RWPE2 (cell line): ENCODE data around the gene IQGAP2.

ENCODE experiments used
- ATAC-seq: fragments of 200-7000 bp; cut with Tn5 transposase; 3 replicates; pipeline ENCODE4 v1.9.1; 2021; ENCODE audit warnings: low read depth
- DNase-seq: peaks from one replicate; pipeline ENCODE4 v3.0.0-alpha.2; 2020; ENCODE audit warnings: low spot score
- H3K27ac ChIP-seq: fragments of 450-650 bp; 2 replicates; pipeline ENCODE4 v1.5.1; 2017; ENCODE audit warnings: mild to moderate bottlenecking; ENCODE audit not compliant: poor library complexity, severe bottlenecking
- H3K27me3 ChIP-seq: fragments of 250-450 bp; sonication (Bioruptor Pico); 2 replicates; pipeline ENCODE4 v1.5.1; 2021; ENCODE audit warnings: mild to moderate bottlenecking, moderate library complexity; ENCODE audit not compliant: insufficient read depth, poor library complexity, severe bottlenecking
- H3K36me3 ChIP-seq: fragments of 250-450 bp; sonication (Bioruptor Pico); 2 replicates; pipeline ENCODE4 v1.5.1; 2020; ENCODE audit warnings: low read depth, mild to moderate bottlenecking, moderate library complexity
- H3K4me1 ChIP-seq: fragments of 250-450 bp; sonication (Bioruptor Pico); 2 replicates; pipeline ENCODE4 v1.5.1; 2021; ENCODE audit warnings: mild to moderate bottlenecking, moderate library complexity; ENCODE audit not compliant: insufficient read depth, poor library complexity, severe bottlenecking
- H3K4me3 ChIP-seq: fragments of 250-450 bp; sonication (Bioruptor Pico); 2 replicates; pipeline ENCODE4 v1.5.1; 2021; ENCODE audit warnings: mild to moderate bottlenecking, moderate library complexity; ENCODE audit not compliant: severe bottlenecking
- H3K9me3 ChIP-seq: fragments of 250-450 bp; sonication (Bioruptor Pico); 2 replicates; pipeline ENCODE4 v1.5.1; 2021; ENCODE audit warnings: mild to moderate bottlenecking, moderate library complexity; ENCODE audit not compliant: severe bottlenecking
- TF ChIP-seq, protein P1 (sequence below): fragments of 450-650 bp; IDR thresholded peaks from one replicate; pipeline ENCODE4 v1.5.1; 2017; ENCODE audit warnings: mild to moderate bottlenecking, moderate library complexity; ENCODE audit not compliant: poor library complexity, severe bottlenecking

The IQGAP2 gene, protein sequence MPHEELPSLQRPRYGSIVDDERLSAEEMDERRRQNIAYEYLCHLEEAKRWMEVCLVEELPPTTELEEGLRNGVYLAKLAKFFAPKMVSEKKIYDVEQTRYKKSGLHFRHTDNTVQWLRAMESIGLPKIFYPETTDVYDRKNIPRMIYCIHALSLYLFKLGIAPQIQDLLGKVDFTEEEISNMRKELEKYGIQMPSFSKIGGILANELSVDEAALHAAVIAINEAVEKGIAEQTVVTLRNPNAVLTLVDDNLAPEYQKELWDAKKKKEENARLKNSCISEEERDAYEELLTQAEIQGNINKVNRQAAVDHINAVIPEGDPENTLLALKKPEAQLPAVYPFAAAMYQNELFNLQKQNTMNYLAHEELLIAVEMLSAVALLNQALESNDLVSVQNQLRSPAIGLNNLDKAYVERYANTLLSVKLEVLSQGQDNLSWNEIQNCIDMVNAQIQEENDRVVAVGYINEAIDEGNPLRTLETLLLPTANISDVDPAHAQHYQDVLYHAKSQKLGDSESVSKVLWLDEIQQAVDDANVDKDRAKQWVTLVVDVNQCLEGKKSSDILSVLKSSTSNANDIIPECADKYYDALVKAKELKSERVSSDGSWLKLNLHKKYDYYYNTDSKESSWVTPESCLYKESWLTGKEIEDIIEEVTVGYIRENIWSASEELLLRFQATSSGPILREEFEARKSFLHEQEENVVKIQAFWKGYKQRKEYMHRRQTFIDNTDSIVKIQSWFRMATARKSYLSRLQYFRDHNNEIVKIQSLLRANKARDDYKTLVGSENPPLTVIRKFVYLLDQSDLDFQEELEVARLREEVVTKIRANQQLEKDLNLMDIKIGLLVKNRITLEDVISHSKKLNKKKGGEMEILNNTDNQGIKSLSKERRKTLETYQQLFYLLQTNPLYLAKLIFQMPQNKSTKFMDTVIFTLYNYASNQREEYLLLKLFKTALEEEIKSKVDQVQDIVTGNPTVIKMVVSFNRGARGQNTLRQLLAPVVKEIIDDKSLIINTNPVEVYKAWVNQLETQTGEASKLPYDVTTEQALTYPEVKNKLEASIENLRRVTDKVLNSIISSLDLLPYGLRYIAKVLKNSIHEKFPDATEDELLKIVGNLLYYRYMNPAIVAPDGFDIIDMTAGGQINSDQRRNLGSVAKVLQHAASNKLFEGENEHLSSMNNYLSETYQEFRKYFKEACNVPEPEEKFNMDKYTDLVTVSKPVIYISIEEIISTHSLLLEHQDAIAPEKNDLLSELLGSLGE (N-terminal part only)

DNA sequence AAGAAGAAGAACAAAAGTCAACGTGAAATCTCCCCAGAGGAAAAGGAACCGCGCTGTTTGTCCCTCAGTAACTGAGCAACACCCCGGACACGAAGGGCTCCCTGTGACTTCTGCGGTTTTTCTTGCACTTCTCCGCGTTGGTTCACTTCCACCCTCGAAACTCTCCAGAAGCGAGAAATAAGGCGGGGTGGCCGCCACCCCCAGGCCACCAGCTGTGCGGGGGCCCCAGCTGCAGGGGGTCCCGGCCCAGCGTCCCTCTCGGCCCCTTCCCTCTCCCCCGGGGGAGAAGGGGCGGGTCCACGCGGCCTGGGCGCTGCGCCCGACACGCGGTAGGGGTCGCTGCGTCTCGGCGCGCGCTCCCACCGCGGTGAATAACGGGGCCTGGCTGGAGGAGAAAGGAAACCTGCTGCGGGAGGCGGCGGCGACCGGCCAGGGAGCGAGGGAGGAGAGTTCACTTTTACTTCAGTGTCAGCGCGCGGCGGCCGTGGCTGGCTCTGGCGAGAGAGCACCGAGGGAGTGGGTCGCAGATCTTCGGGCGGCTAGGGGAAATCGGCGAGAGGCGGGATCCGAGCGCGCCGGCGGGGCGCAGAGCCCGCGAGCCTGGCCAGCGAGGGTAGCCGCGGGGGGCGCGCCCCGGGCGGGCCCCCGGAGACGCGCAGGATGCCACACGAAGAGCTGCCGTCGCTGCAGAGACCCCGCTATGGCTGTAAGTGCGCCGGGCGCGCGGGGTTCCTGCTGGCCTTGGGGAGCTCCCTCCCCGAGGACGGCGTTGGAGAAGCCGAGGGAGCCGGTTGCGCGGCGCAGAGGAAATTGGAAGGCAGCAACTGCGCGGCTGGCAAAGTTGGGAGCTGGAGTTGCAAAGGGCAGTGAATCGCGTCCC is at the start of gene IQGAP2:
Gene IQGAP2 (plus strand): TSS at position 400 of the 880 bp plus-strand sequence. CDS start 261 bp downstream, at position 661.
- Histone ChIP-seq H3K27me3 (peaks cover 29% of the 10 kb centered on the region), H3K4me1 (no peaks in the 10 kb centered on the region), H3K27ac (no peak within 1 kb of the TSS), H3K9me3 (no peaks in the 10 kb centered on the region), H3K4me3 (peak within 1 kb of the TSS; percentile 46), H3K36me3 (no peaks in the 10 kb centered on the region)
- ATAC-seq (peak; percentile 74), DNase-seq (no peak)
- TF ChIP-seq, protein P1, sequence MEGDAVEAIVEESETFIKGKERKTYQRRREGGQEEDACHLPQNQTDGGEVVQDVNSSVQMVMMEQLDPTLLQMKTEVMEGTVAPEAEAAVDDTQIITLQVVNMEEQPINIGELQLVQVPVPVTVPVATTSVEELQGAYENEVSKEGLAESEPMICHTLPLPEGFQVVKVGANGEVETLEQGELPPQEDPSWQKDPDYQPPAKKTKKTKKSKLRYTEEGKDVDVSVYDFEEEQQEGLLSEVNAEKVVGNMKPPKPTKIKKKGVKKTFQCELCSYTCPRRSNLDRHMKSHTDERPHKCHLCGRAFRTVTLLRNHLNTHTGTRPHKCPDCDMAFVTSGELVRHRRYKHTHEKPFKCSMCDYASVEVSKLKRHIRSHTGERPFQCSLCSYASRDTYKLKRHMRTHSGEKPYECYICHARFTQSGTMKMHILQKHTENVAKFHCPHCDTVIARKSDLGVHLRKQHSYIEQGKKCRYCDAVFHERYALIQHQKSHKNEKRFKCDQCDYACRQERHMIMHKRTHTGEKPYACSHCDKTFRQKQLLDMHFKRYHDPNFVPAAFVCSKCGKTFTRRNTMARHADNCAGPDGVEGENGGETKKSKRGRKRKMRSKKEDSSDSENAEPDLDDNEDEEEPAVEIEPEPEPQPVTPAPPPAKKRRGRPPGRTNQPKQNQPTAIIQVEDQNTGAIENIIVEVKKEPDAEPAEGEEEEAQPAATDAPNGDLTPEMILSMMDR: peak; percentile 93

DNA sequence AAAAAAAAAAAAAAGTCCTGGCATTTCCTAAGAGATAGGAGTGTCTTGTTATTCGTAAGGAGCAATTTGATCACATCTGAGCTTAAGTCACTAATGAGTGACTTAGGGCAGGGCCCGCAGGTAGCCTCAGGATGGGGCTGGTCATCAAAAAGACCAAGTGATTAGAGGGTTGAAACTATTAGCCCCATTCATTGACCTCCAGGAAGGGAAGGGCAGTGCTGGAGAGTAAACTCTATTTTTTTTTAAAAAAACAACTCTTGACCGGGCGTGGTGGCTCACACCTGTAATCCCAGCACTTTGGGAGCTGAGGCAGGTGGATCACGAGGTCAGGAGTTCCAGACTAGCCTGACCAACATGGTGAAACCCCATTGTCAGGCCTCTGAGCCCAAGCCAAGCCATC is 46.2 kb upstream of the IQGAP2 start:
- Histone ChIP-seq H3K27ac (no peak overlapping the region), H3K4me1 (no peaks in the 10 kb centered on the region), H3K9me3 (no peaks in the 10 kb centered on the region), H3K36me3 (no peaks in the 10 kb centered on the region), H3K4me3 (no peak overlapping the region), H3K27me3 (no peaks in the 10 kb centered on the region)
- TF ChIP-seq, protein P1: no peak
- no peak for ATAC-seq
- DNase-seq: no peak

DNA sequence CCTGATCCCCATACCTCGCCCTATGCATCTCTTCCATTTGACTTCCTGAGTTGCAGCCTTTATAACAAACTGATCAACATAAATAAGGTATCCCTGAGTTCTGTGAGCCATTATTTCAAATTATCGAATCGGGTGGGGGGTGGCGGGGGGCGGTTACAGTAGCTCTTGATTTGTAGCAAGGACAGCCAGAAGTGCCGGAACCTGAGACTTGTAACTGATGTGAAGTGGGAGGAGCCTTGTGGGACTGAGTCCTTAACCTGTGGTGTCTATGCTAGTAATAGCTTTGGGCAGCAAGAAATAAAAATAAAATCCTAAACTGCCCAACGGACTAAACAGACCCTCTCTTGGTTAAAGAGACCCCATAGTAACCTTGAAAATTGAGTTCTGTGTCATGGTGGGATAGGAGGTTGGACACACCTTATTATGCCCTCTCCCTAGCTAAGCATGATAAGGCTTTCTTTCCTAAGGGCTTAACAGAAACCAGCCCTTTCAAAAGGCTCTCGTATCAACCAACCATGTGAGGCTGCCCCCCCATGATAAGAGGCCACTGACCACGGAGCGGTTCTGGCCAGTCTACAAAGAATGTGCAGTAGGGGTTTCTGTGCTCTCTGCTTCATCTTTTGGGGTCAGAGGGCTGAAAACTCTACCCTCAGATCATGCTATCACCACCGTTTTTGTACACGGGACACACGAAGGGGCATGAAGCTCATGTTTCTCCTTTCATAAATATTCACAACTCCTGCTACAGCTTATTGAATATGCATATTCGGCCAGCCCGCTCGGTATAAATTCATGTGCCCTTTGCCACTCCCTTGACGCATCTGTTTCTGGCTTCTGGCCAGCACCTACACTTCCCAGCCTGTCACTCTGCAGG is 39.5 kb upstream of the IQGAP2 start:
- Histone ChIP-seq H3K9me3 (no peaks in the 10 kb centered on the region), H3K36me3 (no peaks in the 10 kb centered on the region), H3K4me1 (no peaks in the 10 kb centered on the region), H3K27ac (no peak overlapping the region), H3K4me3 (no peak overlapping the region), H3K27me3 (no peaks in the 10 kb centered on the region)
- TF ChIP-seq, protein P1: no peak
- no peak for DNase-seq
- no peak for ATAC-seq

DNA sequence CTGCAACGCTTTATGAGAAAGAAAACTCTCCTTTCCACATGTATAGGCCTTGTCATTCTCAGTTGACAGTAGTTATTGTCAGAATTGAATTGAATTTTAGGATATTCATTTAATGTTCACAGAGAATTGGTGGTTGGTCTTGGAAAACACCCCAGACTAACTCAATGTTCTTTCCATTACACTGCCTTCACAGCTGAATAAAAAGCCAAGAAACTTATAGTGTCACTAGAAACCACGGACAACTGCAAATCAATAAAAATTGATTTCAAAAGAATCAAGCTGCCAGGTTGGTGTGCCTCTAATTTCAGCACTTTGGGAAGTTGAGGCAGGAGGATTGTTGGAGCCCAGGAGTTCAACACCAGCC is 38.9 kb upstream of the IQGAP2 start:
- Histone ChIP-seq H3K27ac (no peak overlapping the region), H3K4me1 (no peaks in the 10 kb centered on the region), H3K36me3 (no peaks in the 10 kb centered on the region), H3K27me3 (no peaks in the 10 kb centered on the region), H3K4me3 (no peak overlapping the region), H3K9me3 (no peaks in the 10 kb centered on the region)
- TF ChIP-seq, protein P1: no peak
- DNase-seq (no peak), ATAC-seq (no peak)
